Hematopoietic multipotent progenitor cell treated with erythropoietin and hydrocortisone succinate and interleukin-3 and kit ligand, for 4 days (in vitro differentiated cells): ENCODE measurements around the gene AP1M2.
"Not testable (repeated sequence)": the region's sequence is repeated elsewhere in the genome, so short reads cannot be mapped to it uniquely, and the experiment has no call there.

ENCODE experiments used
- DNase-seq: peaks from one replicate; pipeline ENCODE4 v3.0.0-alpha.2; 2015

The AP1M2 gene

DNA sequence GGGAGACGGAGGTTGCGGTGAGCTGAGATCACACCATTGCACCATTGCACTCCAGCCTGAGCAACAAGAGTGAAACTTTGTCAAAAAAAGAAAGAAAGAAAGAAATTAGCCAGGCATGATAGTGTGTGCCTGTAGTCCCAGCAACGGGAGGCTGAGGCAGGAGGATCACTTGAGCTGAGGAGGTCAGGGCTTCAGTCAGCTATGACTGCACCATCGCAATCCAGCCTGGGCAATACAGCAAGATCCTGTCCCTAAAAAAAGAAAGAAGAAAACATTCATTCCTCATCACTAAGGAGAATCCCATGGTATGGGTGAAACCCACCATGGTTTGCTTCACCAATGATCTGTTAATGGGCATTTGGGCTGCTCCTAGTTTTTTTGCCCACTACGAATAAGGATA is 13.0 kb upstream of the AP1M2 start:
- DNase-seq: no peak

DNA sequence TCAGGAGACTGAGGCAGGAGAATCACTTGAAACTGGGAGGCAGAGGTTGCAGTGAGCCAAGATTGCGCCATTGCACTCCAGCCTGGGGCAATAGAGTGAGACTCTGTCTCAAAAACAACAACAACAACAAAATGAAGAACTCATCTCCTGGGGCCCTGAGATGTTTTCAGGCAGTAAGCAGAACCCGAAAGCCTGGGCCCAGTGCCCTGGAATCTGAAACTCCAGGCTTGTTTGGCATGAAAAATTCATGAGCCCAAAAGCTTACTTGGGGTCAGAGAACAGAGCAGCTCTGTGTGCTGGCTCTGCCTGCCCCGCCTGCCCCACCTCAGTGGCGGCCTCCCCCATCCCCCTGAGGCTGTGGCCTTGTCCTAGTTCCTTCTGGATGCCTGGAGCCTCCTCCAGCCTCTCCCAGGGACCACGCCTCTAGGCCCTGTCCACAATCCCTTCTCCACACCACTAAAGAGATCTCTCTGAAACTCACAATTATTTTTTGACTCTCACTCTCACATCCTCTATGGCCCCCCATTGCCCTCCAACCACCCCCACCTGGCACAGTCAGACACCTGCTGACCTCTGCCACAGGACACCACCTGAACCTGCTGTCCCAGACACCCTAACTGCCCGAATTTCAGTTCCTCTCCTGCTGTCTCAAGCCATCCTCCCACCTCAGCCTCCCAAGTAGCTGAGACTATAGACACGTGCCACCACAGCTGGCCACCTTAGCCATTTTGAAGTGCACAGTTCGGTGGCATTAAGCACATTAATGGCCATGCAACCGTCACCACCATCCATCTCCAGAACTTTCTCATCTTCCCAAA is 6.9 kb upstream of the AP1M2 start:
- no peak for DNase-seq

DNA sequence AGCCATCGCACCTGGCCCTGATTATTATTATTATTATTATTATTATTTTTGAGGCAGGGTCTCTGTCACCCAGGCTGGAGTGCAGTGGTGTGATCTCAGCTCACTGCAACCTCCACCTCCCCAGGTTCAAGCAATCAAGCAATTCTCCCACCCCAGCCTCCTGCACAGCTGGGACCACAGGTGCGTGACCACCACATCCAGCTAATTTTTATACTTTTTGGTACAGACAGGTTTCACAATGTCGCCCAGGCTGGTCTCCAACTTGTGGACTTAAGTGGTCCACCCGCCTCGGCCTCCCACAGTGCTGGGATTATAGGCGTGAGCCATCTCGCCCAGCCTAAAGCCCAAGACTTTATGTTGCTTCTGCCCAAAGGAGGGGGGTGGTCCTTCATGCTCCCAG is 6.0 kb upstream of the AP1M2 start:
- DNase-seq: no peak

DNA sequence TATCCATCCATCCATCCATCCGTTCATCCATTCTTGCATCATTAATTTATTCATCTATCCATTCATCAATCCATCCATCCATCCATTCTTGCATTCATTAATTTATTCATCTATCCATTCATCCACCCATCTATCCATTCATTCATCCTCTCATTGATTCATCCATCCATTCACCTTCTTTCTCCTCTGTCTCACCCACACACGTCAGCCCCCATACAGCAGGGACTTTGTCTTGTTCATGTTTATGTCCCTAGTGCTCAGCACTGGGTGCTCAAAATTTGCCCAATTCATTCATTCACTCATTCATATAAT is 683 bp upstream of the AP1M2 start:
- DNase-seq: no peak

DNA sequence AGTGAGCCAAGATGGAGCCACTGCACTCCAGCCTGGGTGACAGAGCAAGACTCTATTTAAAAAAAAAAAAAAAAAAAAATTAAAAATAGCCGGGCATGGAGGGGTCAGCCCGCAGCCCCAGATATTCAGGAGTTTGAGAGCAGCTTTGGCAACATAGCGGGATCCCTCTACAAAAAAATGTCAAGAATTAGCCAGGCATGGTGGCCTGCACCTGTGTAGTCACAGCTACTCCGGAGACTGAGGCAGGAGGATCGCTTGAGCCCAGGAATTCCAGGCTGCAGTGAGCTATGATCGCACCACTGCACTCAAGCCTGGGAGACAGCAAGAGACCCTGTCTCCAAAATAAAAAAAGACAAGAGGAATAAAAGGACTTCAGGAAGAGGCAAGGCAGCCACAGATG is 716 bp downstream of the AP1M2 start:
- no peak for DNase-seq

DNA sequence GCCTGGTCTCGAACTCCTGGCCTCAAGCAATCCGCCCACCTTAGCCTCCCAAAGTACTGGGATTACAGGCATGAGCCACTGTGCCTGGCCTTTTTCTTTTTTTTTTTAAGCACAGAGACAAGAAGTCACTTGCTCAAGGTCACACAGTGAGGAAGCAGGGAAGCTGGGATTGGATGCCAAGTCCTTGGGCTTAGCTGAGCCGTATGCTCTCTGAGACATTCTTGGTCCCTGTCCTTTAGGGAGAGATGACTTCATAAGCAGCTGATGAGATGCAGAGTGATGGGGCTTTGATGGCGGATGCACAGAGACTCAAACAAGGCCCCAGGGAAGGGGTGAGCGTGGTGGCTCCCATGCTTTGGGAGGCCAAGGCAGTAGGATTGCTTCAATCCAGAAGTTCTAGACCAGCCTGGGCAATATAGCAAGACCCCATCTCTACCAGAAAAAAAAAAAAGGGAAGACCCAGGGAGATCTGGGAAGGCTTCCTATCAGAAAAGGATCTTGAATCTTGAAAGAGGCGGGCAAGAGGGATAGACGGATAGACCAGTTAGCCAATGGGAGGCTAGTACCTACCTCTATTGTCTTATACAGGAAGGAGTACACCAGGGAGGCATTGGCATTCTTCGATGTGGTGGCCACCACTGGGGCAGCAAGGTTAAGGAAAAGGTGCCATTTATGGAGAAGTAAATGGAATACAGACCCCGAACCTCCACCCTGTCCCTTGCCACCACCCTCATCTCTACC is 3.9 kb downstream of the AP1M2 start:
- DNase-seq: no peak

DNA sequence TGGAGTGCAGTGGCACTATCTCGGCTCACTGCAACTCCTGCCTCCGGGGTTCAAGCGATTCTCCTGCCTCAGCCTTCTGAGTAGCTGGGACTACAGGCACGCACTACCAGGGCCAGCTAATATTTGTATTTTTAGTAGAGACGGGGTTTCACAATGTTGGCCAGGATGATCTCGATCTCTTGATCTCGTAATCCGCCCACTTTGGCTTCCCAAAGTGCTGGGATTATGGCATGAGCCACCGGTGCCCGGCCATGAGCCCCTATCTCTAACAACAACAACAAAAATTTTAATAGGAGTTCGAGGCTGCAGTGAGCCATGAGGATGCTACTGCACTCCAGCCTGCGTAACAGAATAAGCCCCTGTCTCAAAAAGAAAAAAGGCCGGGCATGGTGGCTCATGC is 5.0 kb downstream of the AP1M2 start:
- no peak for DNase-seq

DNA sequence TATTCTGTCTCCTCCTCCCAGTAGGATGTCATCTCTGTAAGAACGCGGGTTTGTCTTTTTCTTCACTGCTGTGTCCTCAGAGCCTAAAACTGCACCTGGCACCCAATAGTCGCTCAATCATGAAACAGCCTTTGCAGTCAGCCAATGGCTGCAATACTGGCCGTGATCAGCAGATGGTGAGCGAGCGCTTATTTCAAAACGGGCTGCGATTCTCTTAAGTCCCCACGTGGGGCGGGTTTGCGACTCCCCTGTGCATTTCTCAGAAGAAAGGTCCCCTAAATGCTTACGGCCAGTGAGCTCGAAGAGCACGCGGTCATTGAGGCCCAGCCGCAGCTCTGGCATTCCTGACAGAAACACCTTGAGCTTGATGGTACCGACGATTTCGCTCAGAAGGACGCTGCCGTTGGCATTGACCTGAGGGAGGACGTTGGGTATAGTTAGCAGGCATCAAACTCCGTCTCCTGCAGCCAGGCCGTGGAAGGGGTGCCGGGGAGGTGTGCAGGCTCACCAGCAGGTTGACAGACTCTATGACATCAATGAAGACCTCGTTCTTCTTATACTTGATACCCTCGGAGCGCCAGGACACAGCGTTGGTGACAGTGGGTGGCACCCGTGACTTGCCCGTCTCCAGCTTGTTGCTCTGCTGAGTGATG is 6.0 kb downstream of the AP1M2 start:
- DNase-seq: peak; percentile 99

DNA sequence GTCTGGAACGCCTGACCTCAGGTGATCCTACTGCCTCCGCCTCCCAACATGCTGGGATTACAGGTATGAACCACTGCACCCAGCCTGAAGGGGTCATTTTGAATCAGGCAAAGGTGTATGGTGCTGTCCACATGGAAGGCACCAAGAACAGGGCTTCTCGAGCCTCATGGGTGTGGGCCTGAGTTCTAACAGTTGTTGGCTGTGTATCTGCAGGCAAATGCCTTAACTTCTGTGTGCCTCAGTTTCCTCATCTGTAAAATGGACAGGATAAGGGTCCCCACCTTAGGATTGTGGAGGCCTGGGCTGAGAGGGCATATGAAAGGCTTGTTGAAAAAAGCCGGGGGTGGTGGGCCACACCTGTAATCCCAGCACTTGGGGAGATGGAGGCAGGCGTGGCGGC is 9.2 kb downstream of the AP1M2 start:
- no peak for DNase-seq

DNA sequence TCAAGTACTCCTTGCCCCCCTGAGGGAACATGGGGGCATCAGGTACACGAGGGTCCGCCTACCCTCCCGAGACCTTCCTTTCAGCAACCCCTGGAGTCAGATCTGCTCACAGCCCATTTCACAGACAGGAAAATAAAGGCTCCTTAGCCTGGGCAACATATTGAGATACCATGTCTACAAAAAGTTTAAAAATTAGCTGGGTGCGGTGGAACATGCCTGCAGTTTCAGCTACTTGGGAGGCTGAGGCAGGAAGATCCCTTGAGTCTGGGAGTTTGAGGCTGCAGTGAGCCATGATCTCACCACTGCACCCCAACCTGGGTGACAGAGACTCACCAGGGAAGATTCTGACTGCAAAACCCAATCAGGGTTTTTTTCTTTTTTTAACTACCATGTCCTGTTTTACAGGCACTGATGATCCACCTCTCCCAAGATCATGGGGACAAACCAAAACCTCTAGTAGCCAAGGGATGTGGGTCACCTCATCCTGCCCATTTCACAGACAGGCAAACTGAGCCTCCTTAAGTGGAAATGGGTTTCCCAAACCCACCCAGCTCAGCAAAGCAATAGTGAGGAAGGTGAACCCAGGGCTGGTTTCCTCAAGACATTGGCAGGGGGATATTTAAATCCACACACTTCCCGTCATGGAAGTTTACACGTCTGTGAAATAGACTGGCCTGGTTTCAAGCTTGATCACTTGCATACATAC is 11.9 kb downstream of the AP1M2 start:
- no peak for DNase-seq

DNA sequence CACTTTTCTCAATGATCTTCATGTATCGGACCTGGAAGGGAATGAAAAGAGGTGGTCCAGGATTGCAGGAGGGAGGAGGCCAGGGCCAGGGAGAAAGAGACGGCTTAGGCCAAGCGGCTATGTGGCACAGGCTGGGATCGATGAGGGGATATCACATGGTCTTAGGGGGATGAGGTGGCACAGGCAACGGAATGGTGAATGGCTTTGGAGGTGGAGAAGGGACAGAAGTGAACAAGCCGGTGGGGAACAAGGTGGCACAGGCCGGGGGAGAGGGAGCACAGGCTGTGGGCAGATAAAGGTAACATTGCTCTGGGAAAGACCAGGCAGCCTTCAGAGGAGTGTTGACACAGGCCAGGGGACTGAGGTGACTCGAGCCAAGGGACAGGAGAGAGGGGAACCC is 12.7 kb downstream of the AP1M2 start:
- DNase-seq: no peak

DNA sequence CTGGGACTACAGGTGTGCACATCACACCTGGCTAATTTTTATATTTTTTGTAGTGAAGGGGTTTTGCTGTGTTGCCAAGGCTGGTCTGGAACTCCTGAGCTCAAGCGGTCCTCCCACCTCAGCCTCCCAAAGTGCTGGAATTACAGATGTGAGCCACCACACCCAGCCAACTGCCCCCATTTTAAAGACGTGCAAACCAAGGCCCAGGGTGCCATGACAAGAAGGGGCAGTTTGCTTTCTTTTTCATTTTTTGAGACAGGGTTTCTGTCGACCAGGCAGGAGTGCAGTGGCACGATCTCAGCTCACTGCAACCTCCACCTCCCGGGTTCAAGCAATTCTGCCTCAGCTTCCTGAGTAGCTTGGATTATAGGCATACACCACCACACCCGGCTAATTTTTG is 13.3 kb downstream of the AP1M2 start:
- DNase-seq: not testable (repeated sequence)

DNA sequence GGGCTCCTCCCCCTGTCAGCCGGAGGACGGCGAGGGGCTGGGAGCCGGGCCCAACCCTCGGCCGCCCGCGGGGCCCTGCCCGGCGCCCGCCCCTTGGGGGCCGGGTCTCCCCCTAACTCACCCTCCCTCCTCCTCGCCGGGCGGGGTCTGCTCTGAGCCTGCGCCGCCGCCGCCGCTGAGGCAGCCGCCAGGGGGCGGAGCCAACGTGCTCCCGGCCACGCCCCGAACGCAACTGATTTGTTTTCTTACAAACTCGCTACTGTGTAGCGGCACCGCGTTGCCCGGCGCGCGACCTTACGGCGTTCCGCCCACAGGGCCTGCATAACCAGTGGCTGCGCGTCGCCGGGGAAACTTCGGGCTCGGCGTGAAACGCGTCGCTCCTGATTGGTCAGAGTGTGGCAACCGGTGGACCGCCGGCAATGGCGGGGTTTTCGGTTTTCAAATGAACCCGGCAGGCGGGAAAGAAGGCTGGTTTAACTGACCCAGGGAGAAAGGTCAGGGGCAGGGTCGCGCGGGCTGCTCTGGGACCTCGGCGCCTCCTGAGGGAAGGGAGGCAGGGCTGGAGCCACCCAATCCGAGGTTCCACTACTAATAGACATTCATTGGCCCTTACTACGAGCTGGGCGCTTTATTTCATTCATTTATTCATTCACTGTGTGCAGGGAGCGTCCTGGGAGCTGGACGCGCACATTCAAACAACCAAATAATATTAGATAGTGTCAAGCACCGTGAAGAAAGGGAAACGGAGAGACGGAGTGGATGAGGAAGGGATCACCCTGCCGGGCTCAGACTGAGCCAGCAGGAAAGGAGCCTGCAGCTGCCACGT is 18.1 kb downstream of the AP1M2 start, which contains the start of gene CDKN2D:
Gene CDKN2D, minus strand, starts transcription at position 154 of the 826 bp plus-strand sequence. CDS start 326 bp downstream, outside the sequence.
- peak; percentile 100 for DNase-seq

DNA sequence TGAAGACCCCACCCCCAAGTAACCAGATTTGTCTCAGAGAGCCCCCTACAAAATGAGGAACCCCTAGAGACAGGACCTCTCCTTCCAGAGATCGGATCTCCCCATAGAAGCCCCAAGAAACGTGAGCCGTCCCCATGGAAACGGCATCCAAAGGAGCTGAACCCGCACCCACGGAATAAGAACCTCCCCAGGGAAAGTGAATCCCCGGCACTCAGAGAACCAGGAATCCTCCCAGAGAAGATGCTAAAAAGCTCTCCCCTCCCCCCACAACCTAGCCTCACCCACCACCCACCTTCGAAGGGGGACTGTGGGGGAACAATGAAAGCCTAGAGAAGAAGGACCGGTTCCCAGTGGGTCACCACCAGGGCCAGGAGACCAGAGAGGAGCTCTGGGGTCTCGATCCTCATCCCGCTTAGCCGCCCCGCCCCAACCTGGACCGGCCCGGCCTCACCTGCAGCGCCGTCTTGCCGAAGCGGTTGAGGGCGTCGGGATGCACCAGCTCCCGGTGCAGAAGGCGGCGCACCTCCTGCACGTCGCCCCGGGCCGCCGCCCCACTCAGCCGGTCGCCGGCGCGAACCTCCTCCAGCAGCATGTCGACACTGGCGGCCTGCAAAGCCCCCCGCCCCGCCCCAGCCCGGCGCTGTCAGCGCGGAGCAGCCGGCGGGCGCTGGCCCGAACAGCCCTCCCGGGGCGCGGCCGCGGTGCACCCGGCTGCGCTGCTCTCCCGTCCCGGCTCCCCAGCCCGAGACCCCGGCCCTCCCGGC is 18.9 kb downstream of the AP1M2 start:
- peak; percentile 48 for DNase-seq

DNA sequence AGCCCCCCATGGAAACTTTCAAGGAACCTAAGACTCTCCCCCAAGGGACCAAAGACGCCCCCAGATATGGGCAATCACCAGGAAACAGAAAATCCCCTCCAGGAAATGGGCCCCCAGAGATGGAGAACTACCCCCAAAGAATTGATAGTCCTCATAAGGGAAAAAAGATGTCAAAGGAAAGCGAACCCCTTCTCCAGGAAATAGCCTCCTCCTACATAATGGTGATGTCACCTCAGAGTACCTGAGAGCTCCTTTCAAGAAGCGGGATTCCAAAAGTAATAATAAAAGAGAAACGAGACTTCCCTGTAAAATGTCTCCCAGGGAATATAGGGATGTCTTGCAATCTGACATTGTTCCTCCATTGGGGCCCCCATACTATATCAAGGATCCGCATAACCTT is 19.5 kb downstream of the AP1M2 start:
- no peak for DNase-seq

DNA sequence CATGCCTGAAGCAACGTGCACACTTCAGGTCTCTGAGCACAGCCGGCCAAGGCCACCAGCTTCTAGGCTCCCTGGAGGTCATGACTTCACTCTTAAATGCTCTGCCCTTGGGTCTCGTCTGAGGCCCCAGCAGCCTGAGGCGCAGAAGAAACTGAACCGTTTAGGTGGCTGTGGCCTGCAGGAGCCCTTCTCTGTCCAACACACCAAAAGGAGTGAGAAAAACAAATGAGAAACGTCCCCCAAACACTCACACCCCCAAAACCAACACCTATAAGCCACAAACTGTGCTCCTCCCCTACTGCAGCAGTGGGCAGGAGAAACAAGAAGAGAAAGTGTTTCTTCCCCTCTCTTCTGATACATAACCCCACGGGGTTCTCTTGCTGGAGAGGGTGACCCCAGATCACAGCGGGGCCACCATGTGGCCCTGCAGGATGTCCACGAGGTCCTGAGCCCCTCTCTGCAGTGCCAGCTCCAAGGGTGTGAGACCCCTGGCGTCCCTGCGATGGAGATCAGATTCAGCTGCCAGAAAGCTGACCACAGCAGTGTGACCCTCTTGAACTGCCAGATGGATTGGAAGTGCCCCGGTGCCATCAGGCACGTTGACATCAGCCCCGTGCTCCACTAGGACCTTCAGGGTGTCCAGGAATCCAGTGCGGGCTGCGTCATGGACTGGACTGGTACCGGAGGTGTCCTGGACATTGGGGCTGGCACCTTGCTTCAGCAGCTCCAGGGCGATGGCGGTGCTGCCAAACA is 20.3 kb downstream of the AP1M2 start:
- peak; percentile 67 for DNase-seq

DNA sequence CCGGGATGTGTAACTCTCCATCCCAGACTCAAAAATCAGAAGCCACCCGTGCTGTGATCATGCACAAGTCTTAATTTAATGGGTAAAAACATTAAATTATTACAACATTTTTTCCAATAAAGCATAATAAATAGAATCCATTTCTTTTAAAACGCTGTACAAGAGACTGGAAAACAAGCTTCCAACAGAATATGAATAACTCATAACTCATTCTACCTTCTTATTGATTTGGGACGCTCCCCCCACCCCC is 20.8 kb downstream of the AP1M2 start:
- DNase-seq: no peak

DNA sequence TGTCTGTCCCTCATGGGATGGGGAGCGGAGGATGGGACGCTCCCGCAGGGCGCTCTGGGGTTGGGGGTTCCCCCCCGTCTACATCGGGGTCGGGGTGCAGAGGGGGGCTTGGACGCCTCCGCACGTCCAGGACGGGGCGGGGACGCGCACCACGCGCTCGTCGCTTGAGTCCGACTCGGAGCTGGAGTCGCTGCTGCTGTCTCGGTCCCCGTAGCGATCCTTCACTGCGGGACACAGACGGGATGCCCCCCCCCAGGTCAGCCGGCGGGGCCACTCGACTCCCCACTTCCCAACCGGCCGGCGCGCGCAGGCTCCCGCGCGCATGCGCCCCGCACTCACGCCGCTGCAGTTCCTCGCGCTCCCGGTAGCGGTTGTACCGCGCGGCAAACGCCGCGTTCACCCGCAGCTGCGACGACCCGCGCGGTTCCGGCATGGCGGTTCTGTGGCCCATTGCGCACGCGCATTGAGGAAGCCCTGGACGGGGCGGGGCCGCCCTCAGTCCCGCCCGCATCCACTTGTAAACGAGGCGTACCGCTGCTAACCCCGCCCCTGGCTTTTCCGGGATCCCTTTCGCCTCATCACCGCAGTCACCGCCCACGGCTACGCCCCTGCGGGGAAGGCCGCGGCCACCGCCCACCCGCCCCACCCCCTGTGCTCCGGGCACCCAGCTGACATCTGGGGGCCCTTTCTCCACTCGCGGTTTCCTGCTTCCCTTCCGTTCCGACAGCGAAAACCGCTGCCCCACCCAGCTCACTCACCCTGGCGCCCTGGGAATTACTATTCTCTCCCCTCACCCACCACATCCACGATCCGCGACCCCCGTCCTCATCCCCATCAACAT is 21.3 kb downstream of the AP1M2 start, which contains the start of gene KRI1:
Gene KRI1, minus strand, starts transcription at position 444 of the 841 bp plus-strand sequence. Its CDS starts 11 bp downstream, at position 433.
- peak; percentile 100 for DNase-seq

DNA sequence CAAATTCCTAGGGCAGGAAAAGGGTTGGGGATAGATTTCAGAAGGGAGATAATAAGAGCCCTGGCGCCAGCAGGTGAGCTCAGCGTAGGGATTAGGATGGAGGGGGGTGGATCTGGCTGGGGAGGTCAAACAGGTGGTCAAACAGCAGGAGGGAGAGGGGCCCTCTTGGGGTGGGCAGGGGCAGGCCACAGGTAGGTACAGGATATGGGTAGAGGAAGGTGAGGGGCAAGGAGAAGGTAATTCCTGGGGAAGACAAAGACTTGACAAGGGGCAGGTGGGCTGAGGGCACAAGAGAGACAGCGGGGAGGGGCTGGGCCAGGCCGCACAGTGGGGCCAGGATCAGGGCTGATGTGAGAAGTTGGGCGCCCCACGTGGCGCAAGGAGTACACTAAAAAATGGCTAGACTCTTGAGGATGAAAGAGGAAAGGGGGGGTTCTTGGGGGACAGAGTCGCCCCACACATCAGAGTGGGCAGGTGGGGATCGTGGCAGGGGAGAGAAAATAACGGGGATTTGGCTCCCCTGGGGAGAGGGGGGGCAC is 22.0 kb downstream of the AP1M2 start:
- DNase-seq: peak; percentile 92

DNA sequence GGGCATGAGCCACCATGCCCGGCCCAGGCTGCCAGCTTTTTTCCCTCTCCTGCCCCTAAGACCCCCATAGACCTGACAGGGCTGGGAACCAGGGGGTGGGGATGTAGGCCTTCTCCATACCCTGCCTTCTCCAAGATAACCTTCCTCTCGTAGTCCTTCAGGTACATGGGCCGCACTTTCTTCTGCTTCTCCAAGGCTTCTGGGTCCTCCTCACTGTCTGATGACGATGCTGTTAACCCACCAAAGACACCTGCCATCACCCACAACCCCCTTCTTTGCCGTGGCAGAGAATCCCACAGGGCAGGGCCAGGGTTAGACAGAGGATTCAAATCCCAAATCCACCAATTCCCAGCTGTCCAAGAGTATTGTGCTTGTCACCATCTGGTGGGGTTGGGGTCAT is 24.5 kb downstream of the AP1M2 start:
- DNase-seq: no peak
